WI38 (cell line): ENCODE data around the gene FER.

Source experiments
- H3K4me3 ChIP-seq: 2 replicates; pipeline ENCODE4 v1.5.1; 2011; ENCODE audit warnings: low read depth, mild to moderate bottlenecking, control low read depth, low read length
- CTCF ChIP-seq: IDR thresholded peaks from 2 replicates; pipeline ENCODE4 v1.5.1; 2012; ENCODE audit warnings: low read depth, mild to moderate bottlenecking, control low read depth, low read length

FER gene

GRCh38 chr5:109076741-109077140, 329.0 kb downstream of the FER start:
- no peak overlapping the region for H3K4me3 ChIP-seq
- TF ChIP-seq CTCF = no peak

- no peak overlapping the region for H3K4me3 ChIP-seq
- TF ChIP-seq CTCF = no peak
These were observed 330.8 kb downstream of the FER start for GRCh38 chr5:109078448-109078847.

- no peak overlapping the region for H3K4me3 ChIP-seq
- TF ChIP-seq CTCF = no peak
These were observed 332.8 kb downstream of the FER start for GRCh38 chr5:109080481-109080880.

GRCh38 chr5:109080896-109081295, 333.2 kb downstream of the FER start:
- no peak overlapping the region for H3K4me3 ChIP-seq
- no peak for TF ChIP-seq CTCF

GRCh38 chr5:109083937-109084336, 336.2 kb downstream of the FER start:
- no peak overlapping the region for H3K4me3 ChIP-seq
- TF ChIP-seq CTCF = no peak

- no peak for TF ChIP-seq CTCF
- no peak overlapping the region for H3K4me3 ChIP-seq
These were observed 341.5 kb downstream of the FER start for GRCh38 chr5:109089191-109089590.

- no peak overlapping the region for H3K4me3 ChIP-seq
- no peak for TF ChIP-seq CTCF
These were observed 351.4 kb downstream of the FER start for GRCh38 chr5:109099081-109099480.

GRCh38 chr5:109100971-109101370, 353.3 kb downstream of the FER start:
- H3K4me3 ChIP-seq = no peak overlapping the region
- no peak for TF ChIP-seq CTCF
